GM13977 (cell line): ENCODE data around the gene HRCT1.

ENCODE experiments used
- DNase-seq: peaks from one replicate; pipeline ENCODE4 v3.0.0; 2012; ENCODE audit warnings: low spot score
- CTCF ChIP-seq: IDR thresholded peaks from 2 replicates; pipeline ENCODE4 v1.5.1; 2012; ENCODE audit warnings: mild to moderate bottlenecking, control low read depth; ENCODE audit not compliant: insufficient read depth; ENCODE audit errors: extremely low read depth, missing control alignments
- in situ Hi-C: fragments of 300-500 bp; cut with MboI; formaldehyde crosslinking; loops from one replicate; pipeline ENCODE4 v1.12.0; 2022; ENCODE audit warnings: low sequenced_read_pairs, low pct_unique_long_range_greater_than_20kb, mixed read lengths, inconsistent platforms; ENCODE audit not compliant: unreplicated experiment

HRCT1 gene

DNA sequence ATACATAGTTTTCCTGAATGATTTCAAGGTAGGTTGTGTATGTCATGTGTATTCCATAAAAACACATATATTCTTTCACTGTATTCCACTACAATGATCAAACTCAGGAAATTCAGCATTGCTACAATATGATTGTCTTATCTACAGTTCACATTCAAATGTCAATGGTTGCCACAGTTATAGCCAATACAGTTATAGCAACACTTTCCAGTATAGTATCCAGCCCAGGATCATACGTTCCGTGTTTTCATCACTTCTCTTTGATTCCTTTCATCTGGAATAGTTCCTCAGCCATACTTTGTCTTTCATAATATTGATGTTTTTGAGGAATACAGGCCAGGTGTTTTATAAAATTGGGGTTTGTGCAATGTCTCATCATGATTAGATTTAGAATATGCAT is 42.4 kb downstream of the HRCT1 start:
- no peak for DNase-seq
- TF ChIP-seq CTCF: no peak
- in situ Hi-C loops: no loop called here

DNA sequence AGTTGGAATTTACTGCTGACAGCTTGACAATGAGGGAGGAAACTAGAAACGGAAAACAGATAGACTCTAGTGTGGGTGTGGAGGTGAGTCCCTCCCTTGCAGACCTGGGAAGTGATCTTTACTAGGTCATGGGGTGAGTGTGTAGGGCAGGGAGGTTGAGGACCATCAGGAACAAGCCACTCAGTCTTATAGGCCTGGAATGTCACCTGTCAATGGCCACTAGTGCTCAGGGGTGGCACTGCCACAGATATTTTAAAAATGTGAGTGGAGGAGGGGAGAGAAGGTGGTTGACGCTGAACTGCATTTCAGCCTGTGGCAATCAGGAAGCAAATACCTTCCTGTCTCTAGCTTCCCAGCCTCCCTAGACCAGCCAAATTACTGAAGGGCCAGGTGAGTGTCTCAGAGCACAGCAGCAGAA is 42.9 kb downstream of the HRCT1 start:
- no peak for DNase-seq
- TF ChIP-seq CTCF: no peak
- in situ Hi-C loops: no loop called here

DNA sequence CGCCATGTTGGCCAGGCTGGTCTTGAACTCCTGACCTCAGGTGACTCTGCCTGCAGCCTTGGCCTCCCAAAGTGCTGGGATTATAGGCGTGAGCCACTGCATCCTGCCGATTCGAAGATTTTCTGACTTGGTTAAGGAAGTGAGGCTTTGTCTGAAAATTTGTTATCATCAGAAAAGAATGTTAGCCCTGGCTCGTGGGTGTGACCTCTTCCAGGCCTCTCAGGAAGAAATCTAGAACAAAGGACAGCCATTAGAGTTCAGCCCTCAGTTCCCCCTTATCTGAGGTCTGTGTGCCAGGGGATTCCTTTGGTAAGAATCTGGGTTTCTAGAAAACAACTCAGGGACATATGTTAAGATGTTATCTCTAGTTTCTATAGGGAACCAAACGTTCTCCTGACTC is 45.7 kb downstream of the HRCT1 start:
- in situ Hi-C loops: no loop called here
- no peak for DNase-seq
- no peak for TF ChIP-seq CTCF

- DNase-seq: no peak
- in situ Hi-C loops: no loop called here
- no peak for TF ChIP-seq CTCF
Measured at GRCh38 chr9:35952526-35953191, 46.7 kb downstream of the HRCT1 start.

DNA sequence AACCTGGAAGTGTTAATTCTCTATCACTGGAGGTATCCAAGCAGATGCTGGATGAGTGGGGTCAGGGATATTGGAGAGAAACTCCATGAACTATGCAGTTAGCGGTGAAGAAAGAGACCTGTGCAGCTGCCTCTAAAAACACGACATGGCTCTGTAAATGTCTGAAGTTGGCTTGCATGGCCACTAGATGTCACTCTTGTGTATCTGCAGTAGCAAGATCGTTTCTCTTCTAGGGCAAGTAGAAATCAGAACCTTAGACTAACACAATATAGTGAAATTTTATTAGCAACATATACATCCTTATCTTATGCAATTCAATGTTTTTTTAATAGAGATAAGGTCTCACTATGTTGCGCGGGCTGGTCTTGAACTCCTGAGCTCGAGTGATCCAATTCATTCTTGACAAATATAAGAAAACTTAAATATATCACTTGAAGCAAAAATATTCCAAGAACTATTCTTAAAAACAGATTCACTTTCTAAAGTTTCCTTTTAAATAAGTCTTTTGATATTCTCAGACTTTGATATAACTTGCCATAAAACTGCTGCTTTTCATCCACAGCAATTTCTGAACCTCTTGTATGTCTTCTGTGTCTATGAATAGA is 49.0 kb downstream of the HRCT1 start:
- peak; percentile 82 for TF ChIP-seq CTCF
- peak; percentile 71 for DNase-seq
- in situ Hi-C loops: no loop called here

GRCh38 chr9:35956651-35957050 is 50.6 kb downstream of the HRCT1 start:
- in situ Hi-C loops: no loop called here
- no peak for DNase-seq
- no peak for TF ChIP-seq CTCF
